Lower leg skin (tissue), 4 donors: ENCODE results near the gene STX10. TPM values are rescaled to one million over a fixed set of nuclear protein-coding genes. Genes with fewer than 3 reads are reported as not detected.

Experiments
- DNase-seq, 2 donors: peaks; one replicate each; pipeline ENCODE4 v3.0.0-alpha.2; 2019; ENCODE audit warnings: low spot score in 2 of 2
- H3K4me3 ChIP-seq: fragments of 200-600 bp; sonication (generic); 2 replicates; pipeline ENCODE4 v1.5.1; 2017; ENCODE audit warnings: mild to moderate bottlenecking, low read depth; ENCODE audit not compliant: poor library complexity, severe bottlenecking
- CTCF ChIP-seq, 3 donors: fragments of 450-650 bp; IDR thresholded peaks; one replicate each; pipeline ENCODE4 v1.5.1; 2016; ENCODE audit warnings: antibody characterized with exemption in 3 of 3, mild to moderate bottlenecking in 3 of 3, moderate library complexity in 2 of 3
- POLR2A ChIP-seq, 2 donors: fragments of 450-650 bp; IDR thresholded peaks; one replicate each; pipeline ENCODE4 v1.6.1; 2016 to 2017; ENCODE audit warnings: antibody characterized with exemption in 2 of 2, mild to moderate bottlenecking in 1 of 2, moderate library complexity in 1 of 2
- WGBS, 2 donors: methylation state at CpG; one replicate each; pipeline ENCODE4 v1.1.5; 2018; 5-methylcytosine and 5-hydroxymethylcytosine counted together
- intact Hi-C: fragments of 100-400 bp; cut with DNase I; formaldehyde crosslinking; loops from one replicate; pipeline ENCODE4 v1.15.0; 2023; ENCODE audit warnings: low total_unique reads
- total RNA-seq, 4 donors: library from RNA; depleted of rRNA; stranded (reverse); fragments of >200 nt; gene quantifications; one replicate each; pipeline ENCODE4 v1.1.0, GENCODE V29; 2016

STX10 gene
- 100 to 1,000 TPM in 1 of 4 donors, 10 to 100 TPM in 3; 67.8 to 110 (median 78.0) TPM for total RNA-seq

- intact Hi-C loops: loop anchor here (10.0 kb wide), 1 partner anchor 704 kb away; no protein-coding TSS in a partner anchor
- WGBS, 2 donors: 0 to 1% methylated on average over 26 to 45 of the region's 51 CpGs
- TF ChIP-seq CTCF (IDR thresholded peaks at IDR 0.05) (peak in 1 of 3 donors; percentile 42), POLR2A (IDR thresholded peaks at IDR 0.05) (no peak)
- peak within 1 kb of the TSS; percentile 76 for H3K4me3 ChIP-seq
- peak; percentile 96 to 99 for DNase-seq
Observed at GRCh38 chr19:13150187-13150930, at the start of gene STX10, which contains the start of gene IER2. TSS of gene STX10 (minus strand) at chr19:13150375. CDS start at chr19:13150173, 202 bp downstream. TSS of gene IER2 (plus strand) at chr19:13150411. CDS start at chr19:13153187, 2,776 bp downstream.

GRCh38 chr19:13198634-13199033 is 48.5 kb upstream of the STX10 start:
- intact Hi-C loops: no loop called here
- TF ChIP-seq CTCF (IDR thresholded peaks at IDR 0.05): no peak
- TF ChIP-seq POLR2A (IDR thresholded peaks at IDR 0.05): no peak
- no peak for DNase-seq
- WGBS, 2 donors: 89% methylated on average over 17 to 18 of the region's 18 CpGs
- H3K4me3 ChIP-seq: no peak overlapping the region

DNA sequence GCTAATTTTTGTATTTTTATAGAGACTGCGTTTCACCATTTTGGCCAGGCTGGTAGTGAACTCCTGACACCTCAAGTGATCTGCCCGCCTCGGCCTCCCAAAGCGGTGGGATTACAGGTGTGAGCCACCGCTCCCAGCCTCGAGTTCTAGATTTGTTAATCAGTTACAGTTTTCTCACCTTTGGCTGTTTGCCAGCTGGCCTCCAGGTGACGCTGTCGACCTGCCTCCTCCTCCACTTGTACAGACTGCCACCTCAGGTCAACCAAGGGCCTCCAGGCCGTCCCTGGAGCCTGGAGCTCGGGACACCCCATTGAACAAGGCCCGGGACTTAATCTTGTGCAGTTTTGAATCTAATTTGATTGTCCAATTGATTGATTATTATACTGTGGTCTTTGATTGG is 45.5 kb upstream of the STX10 start:
- TF ChIP-seq CTCF (IDR thresholded peaks at IDR 0.05) (no peak), POLR2A (IDR thresholded peaks at IDR 0.05) (no peak)
- WGBS, 2 donors: 74 to 75% methylated on average over 11 of the region's 11 CpGs
- no peak overlapping the region for H3K4me3 ChIP-seq
- intact Hi-C loops: no loop called here
- DNase-seq: no peak

GRCh38 chr19:13190781-13191540 is 40.8 kb upstream of the STX10 start:
- 69 to 70% methylated on average over 19 of the region's 19 CpGs for WGBS, 2 donors
- no peak overlapping the region for H3K4me3 ChIP-seq
- TF ChIP-seq CTCF (IDR thresholded peaks at IDR 0.05) (no peak), POLR2A (IDR thresholded peaks at IDR 0.05) (no peak)
- intact Hi-C loops: no loop called here
- no peak for DNase-seq

GRCh38 chr19:13189600-13189999 is 39.4 kb upstream of the STX10 start:
- TF ChIP-seq CTCF (IDR thresholded peaks at IDR 0.05) (no peak), POLR2A (IDR thresholded peaks at IDR 0.05) (no peak)
- intact Hi-C loops: no loop called here
- no peak overlapping the region for H3K4me3 ChIP-seq
- 66 to 77% methylated on average over 4 of the region's 4 CpGs for WGBS, 2 donors
- no peak for DNase-seq
